Measurements from ENCODE around the gene TUBB4A.
"Not testable (repeated sequence)": the region's sequence is repeated elsewhere in the genome, so short reads cannot be mapped to it uniquely, and the experiment has no call there.

The TUBB4A gene

DNA sequence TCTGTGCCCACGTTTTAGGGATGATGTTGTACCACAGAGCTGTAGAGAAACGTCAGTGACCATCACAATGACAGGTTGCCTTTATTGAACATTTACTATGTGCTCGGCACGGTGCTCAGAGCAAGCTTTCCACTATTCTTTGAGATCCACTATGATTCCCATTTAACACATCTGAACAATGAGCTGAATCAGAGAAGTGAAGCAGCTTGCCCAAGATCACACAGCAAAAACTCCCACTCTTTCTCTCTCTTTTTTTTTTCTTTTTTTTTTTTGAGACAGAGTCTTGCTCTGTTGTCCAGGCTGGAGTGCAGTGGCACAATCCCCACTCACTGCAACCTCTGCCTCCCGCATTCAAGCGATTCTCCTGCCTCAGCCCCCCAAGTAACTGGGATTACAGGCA lies 20.6 kb upstream of the TUBB4A start:
- no peak for DNase-seq

DNA sequence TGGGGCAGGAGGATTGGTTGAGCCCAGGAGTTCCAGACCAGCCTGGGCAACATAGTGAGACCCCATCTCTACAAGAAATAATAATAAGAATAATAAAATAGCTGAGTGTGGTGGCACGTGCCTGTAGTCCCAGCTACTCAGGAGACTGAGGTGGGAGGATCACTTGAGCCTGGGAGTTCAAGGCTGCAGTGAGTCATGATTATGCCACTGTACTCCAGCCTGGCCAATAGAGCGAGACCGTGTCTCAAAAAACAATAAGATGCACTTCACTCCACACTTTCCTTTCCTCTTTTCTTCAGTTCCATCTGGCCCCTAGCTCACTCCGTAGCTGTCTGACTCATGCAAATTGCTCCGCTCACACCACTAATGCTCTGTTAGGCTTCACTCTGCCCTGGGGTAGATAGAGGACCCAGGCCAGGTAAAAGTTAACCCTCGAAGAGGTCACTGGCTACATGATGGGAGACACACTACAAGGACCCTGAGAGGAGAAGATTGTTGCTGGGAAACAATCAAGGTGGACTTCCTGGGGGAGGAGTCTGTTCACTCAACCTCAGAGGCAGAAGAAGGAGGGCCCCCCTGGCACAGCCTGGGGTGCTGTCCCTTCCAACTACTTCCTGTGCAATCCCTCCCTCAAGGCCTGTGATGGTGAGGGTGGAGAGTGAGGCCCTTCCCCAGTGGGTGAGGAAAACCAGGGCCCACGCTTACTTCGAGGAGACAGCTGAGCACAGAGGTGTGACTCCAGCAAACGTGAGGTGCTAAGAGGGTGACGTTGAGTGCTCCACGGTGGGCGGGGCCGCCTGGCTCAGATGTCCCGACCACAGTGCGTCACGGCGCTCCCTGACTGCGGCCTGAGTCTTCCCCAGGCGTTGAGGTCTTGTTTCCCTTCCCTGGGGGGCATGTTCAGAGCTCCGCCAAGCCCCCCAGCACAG lies 19.9 kb upstream of the TUBB4A start:
- DNase-seq: no peak

DNA sequence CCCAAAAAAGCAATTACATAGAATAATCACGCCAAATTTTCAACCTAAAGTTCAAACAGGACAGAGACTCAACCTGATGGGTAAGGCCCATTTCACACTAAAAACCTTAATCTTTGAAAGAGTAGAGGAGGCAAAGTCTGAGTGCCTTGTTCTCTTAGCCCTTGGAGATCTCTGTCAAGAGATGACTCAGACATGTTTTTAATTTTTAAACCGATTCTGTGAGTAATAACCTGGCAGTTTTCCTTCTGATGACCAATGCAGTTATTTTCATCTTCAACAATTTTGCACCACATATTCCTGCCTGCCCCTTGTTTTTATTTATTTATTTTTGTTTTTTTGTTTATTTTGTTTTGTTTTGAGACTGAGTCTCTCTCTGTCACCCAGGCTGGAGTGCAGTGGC lies 17.2 kb upstream of the TUBB4A start:
- DNase-seq: no peak

DNA sequence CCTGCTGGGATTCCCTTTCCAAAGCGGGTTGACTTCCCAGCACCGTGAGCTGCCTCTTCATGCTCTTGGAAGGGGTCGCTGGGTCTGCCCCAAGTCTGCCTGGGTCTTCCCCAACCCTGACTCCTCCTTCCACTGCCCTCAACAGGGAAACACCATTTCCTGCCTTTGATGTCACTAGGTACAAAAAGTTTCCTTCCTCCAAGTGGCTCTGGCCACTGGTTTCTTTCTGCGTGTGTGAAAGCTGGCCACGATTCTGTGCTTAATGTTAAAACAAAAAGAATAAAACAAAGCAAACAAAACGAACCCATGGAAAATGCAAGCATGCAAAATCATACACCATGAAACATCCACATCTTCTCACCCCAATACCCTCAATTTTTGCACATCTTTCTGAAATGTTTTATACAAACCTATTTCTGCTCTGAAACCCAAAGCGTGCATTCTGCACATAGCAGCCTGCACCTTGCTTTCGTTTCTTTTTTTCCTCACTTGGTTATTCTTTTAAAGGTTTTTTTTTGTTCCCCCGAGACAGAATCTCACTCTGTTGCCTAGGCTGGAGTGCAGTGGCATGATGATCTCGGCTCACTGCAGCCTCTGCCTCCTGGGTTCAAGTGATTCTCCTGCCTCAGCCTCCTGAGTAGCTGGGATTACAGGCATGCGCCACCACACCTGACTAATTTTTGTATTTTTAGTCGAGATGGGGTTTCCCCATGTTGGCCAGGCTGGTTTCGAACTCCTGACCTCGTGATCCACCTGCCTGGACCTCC lies 16.2 kb upstream of the TUBB4A start:
- DNase-seq: no peak

DNA sequence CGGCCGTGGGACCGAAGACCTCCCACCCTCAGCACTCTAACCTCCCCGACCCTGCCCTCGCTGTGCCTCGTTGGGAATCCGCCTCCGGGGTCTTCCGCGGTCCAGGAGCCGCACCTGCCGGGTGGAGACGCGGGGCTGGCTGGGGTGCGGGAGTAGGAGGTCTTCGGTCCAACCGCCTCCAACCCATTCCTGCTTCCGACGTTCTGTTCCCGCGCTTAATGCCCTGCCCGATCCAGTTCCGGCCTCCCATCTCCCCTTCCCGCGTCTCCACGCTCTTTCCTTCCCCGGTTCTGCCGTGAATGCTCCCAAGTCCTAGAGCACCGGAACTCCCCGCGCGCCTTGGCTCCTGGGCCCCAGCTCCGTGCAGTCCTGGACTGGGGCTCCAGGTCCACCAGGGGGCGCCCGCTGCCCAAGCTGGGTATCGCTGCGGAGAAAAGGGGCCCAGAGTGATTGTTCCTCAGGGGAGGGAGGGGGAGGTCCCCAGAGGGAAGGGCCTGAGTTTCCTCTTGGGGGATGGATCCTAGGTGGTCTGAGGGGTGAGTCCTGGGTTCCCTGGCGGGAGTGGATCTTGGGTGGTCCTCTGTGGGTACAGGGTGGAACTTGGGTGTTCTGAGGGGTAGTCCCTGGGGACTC lies 14.7 kb upstream of the TUBB4A start:
- peak; percentile 17 for DNase-seq

DNA sequence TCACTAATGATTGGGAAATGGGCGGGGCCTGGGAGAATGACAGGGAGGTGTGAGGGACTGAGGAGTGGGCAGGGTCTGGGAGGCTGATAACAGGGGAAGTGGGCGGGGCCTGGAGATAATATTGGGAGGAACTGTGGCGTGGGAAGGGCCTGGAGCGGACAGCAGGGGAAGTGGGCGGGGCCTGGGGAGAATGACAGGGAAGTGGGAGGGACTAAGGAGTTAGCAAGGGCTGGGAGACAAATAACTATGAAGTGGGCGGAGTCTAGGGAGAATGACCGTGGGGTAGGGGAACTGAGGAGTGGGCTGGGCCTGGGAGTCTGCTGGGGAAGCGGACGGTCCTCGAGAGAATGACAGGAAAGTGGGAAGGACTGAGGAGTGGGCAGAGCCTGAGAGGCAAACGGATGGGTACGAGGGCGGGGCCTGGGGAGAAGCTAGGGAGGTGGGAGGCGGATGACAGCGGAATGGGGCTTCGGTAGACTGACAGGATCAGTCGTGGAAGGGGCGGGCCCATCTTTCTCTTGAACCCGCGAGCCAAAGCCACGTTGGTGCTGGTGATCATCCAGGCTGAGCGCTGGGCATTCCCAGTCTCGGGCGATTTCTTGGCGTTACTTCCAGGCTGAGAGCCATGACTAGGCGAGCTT lies 14.0 kb upstream of the TUBB4A start:
- DNase-seq: peak; percentile 11

DNA sequence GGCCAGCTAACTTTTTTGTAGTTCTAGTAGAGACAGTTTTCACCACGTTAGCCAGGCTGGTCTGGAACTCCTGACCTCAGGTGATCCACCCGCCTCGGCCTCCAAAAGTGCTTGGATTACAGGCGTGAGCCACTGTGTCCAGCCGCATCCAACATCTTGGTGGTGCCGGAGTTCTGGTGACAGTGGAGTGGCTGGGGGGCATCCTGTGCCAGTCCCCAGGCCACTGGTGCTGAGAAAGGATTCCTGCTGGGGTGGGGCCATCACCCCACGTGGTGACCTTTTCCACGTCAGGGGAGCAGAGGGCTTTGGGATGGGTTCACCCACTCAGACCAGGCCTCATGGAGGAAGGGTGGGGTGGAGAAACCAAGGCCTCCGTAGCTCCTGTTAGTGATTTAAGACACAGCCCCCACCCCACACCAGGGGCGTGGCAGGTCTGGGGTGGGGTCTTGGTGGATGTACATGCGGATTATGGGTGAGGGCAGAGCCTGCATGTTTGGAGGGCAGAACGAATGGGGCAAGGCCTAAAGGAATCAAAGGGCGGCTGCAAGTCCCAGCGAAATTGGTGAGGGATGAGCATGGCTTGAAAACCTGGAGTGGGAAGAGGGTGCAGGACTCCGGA lies 12.9 kb upstream of the TUBB4A start:
- DNase-seq: no peak

DNA sequence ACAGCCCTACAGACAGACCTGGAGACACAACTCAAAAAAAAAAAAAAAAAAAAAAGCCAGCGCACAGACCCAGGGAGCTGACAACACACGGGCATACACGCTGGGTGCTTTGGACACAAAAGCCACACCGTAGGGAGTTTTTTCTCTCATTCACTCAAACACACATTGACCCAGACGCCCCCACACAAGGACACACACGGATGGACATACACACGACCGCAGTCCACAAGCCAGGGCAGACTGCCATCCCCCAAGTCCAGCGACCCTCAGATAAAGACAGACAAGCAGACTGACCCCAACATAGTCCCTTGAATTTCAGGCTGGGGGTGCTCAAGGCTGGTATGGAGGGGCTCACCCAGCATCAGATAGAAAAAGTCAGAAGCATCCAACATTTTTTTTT lies 12.0 kb upstream of the TUBB4A start:
- DNase-seq: no peak

DNA sequence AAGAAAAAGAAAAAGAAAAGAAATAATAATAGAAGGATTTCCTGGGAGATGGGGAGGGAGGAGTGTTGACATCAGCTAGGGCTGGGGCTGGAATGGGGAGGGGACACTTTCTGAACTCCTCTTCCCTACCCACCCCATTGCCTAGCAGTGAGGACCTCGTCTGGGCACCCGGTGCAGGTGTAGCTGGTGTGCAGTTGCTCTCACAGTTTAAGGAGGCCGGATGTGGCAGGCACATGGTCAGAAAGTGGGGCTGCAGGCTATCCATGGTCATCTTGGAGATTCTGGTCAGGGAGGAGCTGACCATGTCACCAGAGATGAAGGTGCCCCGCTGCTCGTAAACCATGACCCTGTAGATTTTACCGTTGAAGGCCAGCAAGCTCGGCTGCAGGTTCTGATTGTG lies 8.5 kb upstream of the TUBB4A start:
- no peak for DNase-seq

DNA sequence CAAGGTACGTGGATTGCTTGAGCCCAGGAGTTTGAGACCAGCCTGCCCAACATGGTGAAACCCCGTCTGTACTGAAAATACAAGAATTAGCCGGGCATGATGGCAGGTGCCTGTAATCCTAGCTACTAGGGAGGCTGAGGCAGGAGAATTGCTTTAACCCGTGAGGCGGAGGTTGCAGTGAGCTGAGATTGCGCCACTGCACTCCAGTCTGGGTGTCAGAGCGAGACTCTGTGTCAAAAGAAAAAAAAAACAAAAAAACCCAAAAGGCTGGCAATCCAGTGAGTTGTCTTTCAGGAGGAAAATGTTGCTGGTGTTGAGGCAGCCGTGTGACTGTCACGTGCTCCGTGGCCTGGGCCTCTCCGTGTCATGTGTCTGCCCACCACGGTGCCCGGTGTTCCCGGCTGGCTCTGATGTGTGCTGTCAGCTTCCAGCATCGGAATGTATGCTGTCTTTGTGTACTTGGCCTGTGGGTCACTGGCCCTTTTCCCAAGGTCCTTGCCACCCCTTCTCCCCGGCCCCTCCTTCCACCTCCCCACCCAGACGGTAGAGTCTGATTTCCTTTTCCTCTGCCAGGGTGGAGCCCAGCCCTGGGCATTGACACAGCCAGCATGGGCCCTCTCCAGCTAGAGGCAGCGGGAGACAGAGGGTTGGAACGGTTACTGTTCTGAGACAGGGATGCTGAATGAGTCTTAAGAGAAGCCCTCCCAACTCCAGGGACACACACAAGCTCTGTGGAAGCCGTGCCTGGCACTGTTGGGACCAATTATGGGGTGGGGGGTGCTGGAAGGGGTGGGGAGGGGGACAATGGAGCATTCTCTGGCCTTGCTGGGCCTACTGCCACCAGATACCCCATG lies 7.2 kb upstream of the TUBB4A start:
- DNase-seq: no peak

DNA sequence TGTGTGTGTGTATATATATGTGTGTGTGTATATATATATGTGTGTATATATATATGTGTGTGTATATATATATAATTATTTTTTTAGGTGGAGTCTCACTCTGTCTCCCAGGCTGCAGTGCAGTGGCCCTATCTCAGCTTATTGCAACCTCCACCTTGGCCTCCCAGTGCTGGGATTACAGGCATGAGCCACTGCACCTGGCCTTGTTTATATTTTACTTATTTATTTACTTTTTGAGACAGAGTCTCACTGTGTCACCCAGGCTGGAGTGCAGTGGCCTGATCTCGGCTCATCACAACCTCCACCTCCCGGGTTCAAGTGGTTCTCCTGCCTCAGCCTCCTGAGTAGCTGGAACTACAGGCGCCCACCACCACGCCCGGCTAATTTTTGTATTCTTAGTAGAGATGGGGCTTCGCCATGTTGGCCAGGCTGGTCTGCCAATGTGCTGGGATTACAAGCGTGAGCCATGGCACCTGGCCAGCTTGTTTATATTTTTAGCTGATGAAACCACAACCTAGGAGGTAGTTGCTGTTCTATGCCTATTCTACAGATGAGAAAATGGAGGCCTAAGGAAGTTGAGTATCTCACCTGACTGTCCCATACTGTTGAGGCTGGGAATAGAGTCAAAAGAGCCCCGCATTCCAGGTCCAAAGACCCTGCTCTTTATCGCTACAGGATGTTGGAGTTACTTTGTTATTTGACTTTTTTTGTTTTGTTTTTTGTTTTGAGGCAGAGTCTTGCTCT lies 6.1 kb upstream of the TUBB4A start:
- not testable (repeated sequence) for DNase-seq

DNA sequence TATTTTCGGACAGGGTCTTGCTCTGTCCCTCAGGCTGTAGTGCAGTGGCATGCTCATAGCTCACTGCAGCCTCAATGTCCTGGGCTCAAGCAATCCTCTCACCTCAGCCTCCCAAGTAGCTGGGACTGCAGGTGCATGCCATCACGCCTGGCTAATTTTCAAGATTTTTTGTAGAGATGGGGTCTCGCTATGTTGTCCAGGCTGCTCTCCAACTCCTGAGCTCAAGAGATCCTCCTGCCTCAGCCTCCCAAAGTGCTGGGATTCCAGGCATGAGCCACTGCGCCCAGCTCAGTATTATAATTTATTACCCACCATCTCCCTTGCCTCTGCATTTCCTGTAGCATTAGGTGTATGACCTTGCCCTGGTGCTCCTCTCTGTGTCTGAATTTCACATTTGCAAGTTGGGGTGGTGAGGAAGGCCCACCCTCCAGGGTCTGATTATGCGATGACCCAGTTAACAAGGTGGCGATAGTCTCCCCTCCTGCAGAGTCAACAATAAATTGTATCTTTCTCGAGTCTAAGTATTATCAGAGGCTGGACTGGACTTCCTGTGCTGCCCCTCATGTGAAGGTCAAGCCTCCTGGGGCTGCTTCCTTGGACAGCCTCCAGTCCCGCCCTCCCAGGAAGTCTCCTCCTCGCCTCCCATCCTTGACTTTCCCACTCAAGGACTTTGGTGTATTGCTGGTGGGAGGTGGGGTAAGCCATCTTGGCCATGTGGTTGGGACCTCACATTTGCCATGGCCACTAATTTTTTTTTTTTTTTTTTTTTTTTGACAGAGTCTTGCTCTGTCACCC lies 1.5 kb upstream of the TUBB4A start:
- no peak for DNase-seq

DNA sequence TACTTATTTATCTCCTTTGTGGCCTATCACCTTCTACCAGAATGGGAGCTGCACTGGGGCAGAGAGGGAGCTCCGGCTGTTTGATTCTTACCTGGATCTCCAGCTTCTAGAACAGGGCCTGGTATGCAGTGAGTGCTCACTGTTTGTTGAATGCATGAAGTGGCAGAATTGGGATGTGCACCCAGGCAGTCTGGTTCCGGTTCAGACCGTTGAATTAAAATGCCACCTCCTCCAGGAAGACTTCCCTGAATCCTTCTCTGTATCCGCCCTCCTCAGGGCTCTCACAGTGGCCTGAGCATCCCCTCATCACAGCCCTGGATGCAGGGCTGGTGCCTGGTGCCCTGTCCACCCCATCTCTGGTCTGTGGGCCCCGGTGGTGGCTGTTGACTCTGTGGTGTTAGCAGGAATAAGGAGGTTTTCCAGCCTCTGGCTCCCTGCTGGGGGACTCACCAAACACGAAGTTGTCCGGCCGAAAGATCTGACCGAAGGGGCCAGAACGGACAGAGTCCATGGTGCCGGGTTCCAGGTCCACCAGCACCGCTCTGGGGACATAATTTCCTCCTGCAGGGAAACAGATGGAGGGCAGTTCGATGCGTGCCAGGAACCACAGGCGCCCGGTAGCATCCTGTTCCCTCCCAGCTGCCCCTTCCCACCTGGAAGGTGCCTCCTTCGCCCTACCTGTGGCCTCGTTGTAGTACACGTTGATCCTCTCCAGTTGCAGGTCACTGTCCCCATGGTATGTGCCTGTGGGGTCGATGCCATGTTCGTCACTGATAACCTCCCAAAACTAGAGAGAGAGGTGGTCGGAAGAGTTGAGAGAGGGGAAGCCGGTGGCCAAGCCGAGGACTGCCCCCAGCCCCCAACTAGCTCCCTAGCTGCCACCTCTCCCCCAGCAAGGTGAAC lies 1.0 kb downstream of the TUBB4A start:
- no peak for DNase-seq

DNA sequence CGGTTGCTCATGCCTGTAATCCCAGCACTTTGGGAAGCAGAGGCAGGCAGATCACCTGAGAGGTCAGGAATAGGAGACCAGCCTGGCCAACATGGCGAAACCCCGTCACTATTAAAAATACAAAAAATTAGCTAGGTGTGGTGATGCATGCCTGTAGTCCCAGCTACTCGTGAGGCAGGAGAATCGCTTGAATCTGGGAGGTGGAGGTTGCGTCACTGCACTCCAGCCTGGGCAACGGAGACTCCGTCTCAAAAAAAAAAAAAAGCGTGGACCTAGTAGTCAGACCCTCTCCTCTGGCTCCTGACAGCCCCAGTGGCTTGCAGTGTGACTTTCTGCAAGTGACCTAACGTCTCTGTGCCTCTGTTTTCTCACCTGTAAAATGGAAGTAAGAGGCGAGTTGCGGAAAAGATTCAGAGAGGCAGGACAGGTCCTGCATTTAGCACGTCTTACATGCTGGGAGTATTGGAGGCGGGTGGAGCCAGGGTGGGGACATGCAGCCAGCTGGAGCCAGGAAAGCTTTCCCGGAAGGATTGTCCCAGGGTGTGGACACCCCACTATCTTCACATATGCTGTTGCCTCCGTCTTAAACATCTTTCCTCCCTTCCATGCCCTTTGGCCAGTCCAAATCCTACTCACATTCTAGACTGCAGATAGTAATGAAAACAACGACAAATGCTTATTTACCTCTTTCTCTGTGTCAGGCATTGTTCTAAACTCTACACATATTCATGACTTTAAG lies 2.9 kb downstream of the TUBB4A start:
- no peak for DNase-seq

DNA sequence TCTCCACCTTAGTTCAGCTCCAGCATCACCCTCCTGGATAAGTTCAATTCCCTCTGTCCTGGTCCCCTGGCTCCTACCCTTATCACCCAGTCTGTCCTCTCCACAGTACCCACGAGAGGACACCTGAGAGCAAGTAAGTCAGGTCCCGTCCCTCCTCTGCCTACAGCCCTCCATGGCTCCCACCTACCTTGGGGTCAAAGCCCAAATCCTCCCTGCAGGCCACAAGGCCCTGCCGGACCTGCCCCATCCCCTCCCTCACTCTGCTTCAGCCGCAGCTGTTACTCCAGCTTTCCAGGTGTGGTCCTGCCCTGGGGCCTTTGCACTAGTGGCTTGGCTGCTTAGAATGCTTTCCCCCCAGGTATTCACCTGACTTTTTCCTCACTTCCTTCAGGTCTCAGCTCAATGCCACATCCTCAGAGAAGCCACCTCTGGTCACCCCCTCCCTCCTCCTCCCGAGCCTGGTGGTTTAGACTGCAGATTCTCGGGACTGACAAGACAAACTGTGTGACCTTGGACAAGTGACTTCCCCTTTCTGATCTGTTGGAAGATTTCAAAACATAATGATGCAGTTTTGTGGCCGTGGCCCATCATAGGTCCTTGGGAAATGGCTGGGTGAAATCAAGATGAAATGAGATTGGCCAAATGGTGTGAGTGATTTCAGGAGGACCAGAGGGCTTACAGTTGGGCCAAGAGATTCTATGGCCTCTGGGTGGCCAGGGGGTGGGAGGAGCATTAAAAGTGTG lies 3.6 kb downstream of the TUBB4A start:
- peak; percentile 3 for DNase-seq

DNA sequence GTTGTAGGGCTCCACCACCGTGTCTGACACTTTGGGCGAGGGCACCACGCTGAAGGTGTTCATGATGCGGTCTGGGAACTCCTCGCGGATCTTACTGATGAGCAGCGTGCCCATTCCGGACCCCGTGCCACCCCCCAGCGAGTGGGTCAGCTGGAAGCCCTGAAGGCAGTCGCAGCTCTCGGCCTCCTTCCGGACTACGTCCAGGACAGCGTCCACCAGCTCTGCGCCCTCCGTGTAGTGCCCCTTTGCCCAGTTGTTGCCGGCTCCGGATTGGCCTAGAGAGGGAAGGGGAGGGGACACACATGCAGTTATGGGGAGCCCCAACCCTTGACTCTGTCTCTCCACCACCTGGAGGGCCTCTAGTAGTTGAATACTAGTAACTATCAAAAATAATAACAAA lies 6.2 kb downstream of the TUBB4A start:
- no peak for DNase-seq

DNA sequence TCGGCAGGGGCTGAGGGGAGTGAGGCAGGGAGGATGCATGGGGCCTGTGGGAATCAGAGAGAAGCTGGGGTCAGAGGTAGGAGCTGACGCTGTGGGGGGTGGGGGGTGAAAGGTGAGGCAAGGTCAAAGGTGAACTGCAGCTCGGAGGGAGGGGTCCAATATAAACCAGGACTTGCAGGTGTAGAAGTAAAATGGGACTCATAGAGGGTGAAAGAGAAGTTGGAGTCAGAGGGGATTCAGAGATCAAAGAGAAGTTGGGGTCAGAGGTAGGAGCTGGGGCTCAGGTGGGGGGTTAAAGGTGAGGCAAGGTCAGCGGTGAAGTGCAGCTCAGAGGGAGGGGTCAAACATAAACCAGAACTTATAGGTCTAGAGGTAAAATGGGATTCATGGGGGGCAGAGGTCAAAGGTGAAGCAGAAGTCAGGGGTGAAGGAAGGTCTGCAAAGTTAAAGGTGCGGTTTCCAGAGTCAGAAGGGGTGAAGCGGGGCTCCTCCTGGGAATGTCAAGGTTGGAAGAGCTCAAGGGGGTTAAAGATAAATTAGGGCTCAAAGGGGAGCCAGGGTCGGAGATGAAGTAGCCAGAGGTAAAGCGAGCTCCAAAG lies 7.6 kb downstream of the TUBB4A start:
- no peak for DNase-seq
